Ecto neural progenitor cell (in vitro differentiated cells): ENCODE measurements around the gene ASAP3.
"Not testable (repeated sequence)": the region's sequence is repeated elsewhere in the genome, so short reads cannot be mapped to it uniquely, and the experiment has no call there.

ENCODE experiments used
- DNase-seq: peaks from one replicate; pipeline ENCODE4 v3.0.0-alpha.2; 2018; ENCODE audit warnings: low spot score

The ASAP3 gene

DNA sequence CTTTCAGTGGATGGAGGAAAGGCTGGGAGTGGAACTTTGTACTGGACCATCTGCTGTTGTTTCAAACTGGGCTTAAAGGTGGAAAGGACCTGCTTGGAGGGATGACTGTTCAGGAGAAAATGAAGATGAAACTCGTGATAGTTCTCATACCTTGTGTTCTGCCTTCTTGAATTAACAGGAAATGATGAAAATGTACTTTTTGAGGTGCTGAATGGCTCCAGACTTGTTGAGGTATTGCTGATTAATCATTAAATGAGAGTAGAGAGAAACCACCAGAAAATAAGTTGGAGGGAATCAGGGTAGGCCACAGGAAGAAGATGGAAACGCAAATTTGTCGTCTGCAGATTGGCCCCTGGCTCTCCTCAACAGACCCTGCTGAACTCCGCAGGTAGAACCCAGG, 88.1 kb downstream of the ASAP3 start:
- DNase-seq: no peak

DNA sequence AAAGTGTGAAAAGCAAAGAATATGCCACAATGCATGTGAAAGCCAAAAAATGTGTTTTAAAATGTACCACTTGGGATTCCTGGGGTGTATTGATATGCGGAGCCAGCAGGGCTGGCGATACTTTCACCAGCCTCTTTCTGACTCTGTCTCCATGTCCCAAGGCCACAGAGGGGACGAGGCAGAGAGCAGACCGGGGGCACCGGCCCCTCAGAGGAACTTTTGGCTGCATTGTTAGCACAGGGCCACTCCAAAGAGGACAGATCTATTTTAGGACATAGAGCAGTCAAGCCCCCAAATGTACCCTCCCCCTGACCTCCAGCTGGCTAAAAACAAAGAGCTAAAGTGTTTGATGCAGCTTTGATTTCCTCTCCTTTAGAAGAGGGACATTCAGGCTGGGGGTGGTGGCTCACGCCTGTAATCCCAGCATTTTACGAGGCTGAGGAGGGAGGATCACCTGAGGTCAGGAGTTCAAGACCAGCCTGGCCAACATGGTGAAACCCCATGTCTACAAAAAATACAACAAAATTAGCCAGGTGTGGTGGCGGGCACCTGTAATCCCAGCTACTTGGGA, 88.7 kb downstream of the ASAP3 start:
- DNase-seq: no peak

DNA sequence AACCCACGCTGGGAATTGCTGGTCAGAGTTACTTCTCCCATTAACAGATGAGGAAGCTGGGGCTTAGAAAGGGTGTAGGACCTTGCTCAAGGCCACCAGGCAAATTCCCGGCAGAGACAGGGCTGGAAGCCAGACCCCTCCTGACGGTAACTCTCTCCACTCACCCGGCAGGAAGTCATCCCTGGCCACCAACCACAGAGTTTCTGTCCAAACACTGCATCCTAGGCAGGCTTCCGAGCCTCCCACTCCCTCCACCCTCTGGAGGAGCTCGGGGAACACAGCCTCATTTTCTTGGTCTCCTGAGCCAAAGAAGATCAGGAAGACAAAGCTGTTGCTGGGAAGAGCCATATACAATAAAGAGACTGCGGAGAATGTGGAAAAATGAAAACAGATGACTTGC, 89.3 kb downstream of the ASAP3 start:
- DNase-seq: no peak

DNA sequence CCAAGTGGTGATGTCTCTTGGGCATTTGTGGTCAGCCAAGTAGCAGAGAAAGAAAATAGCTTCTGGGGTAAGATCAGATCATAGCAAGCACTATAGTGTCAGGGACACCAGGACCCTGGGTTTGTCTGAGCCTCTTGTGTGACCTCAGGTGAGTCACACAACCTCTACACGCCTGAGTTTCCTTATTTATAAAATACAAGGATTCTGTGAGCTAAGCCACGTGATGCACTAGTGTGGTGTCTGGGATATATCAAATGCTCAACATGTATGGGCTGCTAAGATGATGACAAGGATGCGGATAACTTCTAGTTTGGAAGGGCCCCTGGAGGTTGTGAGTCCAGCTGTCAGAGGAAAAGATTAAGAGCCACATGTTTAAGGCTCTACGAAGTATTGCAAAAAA, 89.8 kb downstream of the ASAP3 start:
- DNase-seq: no peak

DNA sequence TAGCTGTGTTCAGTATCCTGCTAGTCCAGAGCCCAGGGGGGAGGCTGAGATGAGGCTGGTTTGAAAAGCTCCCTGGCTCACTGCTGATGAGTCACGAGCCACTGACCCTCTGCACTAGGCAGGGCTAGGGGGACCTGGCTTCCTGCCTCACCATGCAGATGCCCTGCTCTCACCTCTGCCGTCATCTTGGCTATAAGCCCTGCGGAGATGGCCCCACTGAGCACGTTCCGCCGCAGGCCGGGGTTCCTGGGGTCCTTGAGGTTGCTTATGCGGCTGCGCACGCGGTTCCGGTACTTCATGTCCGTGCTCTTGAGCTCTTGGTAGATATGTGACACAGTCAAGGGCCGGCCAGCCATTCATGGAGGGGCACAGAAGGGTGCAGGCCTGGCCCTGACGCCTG, 90.3 kb downstream of the ASAP3 start:
- no peak for DNase-seq

DNA sequence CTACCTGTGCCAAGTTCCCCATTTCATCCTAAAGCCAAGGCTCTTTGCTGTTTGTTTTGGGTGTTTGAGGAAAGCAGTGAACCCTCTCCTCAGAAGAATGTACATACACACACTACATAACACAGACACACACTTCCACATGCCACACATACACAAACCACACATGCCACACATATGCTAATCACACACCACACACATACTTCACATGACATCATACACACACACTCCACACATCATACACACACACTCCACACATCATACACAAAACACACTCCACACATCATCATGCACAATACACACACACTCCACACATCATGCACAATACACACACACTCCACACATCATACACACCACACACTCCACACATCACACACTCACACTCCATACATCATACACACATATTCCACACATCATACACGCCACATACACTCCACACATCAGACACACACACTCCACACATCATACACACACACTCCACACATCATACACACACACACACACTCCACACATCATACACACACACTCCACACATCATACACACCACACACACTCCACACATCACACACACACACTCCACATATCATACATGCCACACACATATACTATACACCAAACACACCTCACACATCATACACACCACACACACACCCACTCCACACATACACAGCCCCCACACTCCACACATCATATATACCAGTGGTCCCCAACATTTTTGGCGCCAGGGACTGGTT, 91.7 kb downstream of the ASAP3 start:
- DNase-seq: no peak

DNA sequence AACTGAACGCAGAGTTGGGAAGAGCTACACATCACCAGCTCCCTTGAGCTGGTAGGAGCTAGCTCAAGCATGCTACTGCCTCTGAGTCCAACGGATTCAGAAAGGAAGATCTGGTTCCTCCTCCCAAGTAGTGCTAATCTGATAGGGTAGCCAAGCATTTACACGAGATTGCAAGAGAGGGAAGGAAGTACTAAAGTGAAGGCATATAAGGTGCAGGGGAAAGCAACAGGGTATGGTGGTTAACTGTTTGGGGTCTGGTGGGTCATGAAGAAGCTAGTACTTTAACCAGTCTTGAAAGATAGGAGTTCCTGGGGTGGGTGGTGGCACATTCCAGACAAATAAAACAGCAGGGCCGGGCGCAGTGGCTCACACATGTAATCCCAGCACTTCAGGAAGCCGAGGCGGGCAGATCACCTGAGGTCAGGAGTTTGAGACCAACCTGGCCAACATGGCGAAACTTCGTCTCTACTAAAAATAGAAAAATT, 94.1 kb downstream of the ASAP3 start:
- no peak for DNase-seq

DNA sequence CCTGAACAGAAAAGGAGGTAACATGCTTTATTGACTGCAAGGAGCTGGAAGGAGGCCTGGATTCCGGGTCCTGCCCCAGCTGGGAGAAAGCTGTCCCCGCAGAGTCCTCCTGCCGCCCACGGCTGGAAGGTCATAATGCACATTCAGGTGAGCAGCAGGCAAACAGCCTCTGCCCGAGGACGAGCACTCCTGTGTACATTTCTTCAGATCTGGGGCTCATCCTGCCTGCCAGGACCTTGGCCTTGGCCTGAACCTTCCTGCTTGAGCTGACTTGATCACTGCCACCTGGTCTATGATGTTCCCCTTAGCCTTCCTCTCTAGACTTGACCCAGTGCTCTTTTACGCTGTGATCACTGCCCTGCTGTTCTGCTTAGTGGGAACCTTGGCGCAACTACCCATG, 96.5 kb downstream of the ASAP3 start:
- DNase-seq: no peak

DNA sequence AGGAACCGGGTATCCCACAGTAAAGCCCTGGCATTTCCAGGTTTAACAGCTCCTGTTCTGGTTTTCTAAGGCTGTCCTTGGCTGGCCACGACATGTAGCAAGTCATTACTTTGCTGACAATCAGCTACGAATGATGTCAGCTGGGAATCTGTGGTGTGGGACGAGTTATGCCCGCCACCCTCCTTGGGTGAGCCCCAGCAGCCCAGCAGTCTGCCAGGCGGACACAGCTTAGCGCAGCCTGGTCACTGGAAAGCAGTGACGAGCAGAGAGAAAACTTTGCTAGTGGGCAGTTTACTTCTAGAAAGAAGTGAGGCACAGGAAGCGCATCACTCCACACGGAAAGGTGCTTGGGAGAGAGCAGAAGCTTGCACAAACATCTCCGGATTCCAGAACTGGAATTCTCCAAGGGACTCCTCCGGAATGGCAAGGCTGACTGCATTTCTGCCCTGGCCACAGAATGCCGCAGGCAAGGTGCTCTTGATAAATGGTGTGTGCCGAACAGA, 98.8 kb downstream of the ASAP3 start:
- no peak for DNase-seq

DNA sequence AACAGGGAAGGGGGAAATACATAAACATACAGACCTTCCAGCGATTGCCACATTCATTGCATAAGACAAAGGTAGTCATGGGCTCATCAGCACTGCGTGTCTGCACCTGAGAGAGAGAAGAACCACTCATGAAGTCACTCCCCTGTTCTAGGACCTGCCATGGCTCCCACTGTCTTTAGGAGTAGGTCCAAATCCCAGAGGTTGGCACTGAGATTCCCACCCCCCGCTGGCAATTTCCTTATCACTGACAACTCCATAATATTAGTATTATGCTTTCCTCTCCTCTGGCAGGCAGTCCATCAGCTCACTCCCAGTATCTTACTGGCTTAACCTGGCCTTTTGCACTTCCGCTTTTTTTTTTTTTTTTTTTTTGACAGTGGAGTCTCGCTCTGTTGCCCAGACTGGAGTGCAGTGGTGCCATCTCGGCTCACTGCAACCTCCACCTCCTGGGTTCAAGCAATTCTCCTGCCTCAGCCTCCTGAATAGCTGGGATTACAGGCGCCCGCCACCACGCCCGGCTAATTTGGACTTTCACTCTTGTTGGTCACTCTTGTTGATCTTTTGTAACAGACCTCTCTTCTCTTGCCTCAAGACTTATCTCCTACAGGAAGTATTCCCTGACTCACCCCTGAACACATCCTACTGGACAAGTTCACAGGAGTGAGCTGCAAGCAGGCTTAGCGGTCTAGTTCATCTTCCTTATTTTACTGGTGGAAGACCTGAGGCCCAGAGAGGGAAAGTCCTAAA, 99.5 kb downstream of the ASAP3 start:
- DNase-seq: no peak

DNA sequence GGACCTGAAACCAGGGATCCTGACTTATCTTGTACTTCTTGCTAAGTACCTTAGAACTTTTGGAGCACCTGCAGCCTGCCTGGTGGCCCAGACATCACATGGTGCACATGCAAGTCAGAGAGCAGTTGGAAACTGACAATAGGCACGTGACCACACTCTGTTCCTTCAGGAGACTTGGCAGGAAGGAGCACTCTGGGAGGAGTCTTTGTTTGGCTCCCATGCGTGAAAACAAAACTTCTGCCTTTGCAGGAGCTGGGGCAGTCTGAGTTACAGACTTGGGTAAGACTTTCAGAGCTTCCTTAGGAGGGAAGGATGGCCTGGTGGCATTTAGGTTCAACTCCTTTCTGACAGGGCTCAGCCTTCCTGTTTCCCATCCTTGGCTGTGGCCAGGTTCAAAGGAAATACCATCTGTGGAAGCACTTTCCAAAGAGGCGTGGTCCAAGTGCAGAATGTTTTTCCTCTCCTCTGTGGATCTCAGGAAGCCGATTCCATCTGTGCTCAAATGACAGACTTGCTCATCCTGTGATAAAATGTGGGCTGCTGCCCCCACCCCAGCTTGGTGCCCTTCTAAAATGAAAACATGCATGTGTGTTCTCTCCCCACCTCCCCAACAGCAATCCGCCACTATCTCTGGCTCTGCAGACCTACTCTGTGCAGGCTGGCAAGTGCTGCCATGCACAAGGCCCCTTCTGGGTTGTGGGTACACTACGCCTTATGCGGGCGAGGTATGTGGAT, 100.2 kb downstream of the ASAP3 start:
- DNase-seq: no peak

DNA sequence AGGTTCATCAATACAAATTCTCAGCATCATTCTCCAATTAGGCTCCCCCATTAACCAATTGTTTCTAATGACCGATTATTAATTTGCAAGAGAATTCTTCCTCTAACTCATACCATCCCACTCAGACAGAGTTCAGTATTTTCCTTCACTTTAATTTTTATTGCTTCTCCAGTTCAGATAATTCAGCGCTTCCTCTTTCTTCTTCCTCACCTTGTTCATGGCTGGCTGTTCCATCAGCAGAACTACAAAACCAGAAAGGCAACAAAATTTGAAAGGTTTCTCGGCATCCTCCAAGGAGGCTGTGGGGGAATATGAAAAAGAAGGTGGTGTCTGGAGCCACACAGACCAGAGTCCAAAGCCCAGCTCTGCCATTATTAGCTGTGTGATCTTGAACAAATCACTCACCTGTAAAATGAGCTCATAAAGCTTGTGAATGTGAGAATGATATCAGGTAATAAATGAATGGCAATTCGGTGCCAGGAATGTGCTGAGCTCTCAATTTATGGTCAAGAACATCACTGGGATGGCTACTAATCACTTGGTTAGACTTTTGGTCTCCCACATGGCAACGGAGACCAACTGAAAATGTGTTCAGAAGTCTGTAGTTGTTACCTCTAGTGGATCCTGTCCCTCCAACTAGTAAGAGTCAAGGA, 102.6 kb downstream of the ASAP3 start:
- no peak for DNase-seq

DNA sequence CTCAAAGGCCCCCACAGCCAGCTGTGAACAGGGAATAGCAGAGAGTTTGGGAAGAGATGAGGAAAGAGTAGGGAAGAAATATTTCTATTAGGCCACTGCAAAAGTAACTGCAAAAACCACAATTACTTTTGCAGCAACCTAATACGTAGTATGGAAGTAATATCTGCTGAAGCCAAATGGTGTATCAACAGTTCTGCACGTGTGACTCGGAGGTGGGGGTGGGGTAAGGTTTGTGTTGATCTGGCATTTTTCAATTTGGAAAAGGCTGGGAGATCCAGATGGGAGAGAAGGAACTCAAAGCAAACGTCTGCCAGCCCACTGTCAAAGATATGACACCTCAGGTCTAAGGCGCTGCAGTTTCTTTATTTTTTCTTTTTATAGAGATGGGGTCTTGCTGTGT, 103.3 kb downstream of the ASAP3 start:
- DNase-seq: no peak

DNA sequence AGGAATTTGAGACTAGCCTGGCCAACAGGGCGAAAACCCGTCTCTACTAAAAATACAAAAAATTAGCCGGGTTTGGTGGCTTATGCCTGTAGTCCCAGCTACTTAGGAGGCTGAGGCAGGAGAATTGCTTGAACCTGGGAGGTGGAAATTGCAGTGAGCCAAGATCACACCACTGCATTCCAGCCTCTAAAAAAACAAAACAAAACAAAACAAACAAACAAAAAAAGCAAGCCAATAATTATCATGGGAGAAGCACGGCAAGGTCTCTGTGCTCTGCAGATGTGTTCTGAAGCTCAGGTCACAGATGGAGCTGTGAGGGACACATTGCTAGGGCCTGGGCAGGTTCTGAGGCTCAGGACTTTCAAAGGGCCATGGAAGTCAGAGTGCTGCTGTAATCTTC, 103.7 kb downstream of the ASAP3 start:
- not testable (repeated sequence) for DNase-seq
